T-helper 9 cell (primary cell): ENCODE measurements around the gene LSM4.
"Not testable (repeated sequence)": the region's sequence is repeated elsewhere in the genome, so short reads cannot be mapped to it uniquely, and the experiment has no call there.

Source experiments
- DNase-seq: peaks from one replicate; pipeline ENCODE4 v3.0.0-alpha.2; 2020
- total RNA-seq, 2 donors: gene quantifications; one replicate each; lab custom pipeline; 2026; lab: John Stamatoyannopoulos, UW

Gene LSM4
- total RNA-seq = 39.6 to 52.0 reads per million in 2 donors

DNA sequence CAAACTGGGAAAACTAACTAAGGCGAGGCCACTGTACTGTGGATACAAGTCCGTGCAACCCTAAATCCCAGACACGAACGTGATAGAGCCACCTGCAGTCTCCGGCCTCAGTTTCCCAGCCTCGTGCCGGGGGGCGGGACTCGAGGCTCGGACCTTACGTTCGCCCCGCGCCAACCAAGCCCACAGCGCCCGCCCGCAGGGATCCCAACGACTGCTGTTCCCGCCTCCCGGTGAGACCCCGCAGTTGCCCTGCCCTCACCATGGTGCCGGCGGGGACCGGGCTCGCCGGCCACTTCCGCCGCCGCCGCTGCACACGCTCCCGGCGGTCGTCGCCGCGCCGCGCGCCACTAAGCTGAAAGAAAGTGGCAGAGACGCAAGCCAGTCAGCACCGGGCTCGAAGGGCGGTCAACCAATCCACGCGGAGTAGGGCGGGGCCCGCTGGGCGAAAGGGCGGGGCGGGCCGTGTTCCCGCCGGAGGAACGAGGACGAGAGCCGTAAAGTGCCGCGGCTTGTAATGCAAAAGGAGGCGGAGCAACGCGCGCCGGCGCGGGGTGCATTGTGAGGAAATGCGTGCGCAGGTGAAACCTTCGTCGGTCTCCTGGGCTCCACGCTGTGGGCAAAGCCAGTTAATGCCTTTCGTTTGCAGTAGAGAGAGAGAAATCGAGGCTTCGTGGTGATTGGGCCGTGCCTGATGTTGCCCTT is at the start of gene LSM4:
Gene LSM4 (minus strand): TSS at position 318 of the 702 bp plus-strand sequence. CDS start 56 bp downstream, at position 262.
- DNase-seq = peak; percentile 98

DNA sequence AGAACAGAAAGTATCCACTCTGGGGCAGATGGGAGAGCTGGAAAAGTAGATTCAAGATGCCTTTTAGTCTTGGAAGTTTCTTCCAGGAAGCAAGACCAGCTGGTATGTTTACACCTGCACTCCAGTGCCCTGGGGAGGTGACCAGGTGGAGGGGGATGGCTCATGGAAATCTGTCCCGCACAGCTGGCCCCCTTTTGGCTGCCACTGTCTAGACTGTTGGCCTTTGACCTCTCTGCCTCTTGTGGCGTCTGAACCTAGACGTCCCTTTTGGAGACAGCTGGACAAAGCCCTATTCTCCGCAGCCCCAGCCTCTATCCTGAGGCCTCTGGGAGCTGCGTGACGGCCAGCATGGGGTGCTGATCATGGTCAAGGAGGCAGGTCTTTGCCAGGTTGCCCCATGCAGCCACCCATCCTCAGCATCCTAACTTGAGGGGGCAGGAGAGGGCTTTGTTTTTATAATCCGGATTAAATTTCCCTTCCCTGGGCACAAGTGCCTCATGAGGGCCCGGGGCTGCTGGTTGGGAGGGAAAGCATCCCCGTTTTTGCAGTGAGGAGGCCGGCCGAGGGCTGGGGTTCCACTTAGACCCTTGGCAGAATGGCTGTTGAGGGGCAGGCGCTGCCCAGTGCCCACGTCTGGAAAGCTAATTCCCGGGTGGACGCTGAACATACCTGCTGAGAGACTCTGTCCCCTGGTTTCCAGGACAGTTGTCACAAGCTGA is 45.8 kb upstream of the LSM4 start:
- DNase-seq = no peak

DNA sequence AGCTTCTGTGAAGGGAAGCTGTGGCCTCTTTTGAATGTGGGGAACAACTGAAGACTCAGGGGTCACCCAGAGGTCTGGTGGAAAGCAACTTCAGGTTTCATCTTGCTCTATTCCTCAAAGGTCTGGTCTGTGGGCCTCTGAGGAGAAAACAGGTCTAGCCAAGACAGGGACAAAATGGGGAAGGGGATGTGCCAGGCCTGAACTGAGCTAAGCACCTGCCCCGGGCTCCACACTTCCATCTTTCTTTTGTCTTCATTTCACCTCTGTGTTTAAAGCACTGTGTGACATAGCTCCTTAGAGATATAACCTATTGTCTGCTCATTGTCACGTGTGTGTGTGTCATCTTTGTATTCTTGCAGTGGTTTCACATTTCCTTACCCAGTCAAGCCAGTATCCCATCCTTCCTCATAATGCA is 43.2 kb upstream of the LSM4 start:
- DNase-seq = no peak

DNA sequence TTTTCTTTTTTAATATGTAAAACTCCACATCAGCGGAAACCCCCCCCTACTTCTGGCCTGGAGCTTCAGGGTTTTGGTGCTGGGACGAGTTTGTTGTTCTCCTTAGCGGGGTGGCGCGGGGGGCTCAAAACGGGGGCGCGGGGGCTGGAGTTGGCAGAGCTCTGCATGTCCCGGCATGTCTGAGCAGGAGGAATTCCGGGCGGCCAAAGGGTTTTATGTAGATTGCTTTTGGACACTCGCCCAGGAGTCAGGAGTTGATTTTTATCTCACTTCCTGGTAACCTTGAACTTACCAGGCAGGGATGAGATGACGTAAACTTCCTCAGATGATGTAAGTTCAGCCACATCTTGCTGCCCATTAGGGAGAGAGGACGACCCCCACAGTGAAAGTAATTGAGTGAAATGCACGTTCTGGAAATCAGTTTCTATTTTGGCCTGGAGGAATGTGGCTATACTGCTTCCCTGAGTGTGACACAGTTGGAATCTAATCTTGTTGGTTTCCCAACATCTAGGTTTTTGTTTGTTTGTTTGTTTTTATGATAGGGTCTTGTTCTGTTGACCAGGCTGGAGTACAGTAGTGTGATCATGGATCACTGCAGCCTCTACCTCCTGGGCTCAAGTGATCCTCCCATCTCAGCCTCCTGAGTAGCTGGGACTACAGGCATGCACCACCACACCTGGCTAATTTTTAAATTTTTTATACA is 42.1 kb upstream of the LSM4 start:
- no peak for DNase-seq

DNA sequence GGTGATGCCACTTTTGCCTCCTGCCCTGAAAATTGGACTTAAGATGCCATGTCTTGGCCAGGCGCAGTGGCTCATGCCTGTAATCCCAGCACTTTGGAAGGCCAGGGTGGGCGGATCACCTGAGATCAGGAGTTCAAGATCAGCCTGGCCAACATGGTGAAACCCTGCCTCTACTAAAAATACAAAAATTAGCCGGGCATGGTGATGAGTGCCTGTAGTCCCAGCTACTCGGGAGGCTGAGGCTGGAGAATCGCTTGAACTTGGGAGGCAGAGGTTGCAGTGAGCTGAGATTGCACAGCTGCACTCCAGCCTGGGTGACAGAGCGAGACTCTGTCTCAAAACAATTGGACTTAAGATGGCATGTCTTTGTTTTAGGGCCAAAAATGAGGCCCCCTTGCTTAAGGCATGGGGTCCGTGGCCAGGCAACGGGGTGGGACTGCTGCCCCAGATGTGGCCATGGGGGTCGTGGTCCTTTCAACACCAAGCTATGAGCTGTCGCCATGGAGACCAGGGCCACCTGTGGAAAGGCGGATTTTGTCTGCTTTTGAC is 41.5 kb upstream of the LSM4 start:
- not testable (repeated sequence) for DNase-seq

DNA sequence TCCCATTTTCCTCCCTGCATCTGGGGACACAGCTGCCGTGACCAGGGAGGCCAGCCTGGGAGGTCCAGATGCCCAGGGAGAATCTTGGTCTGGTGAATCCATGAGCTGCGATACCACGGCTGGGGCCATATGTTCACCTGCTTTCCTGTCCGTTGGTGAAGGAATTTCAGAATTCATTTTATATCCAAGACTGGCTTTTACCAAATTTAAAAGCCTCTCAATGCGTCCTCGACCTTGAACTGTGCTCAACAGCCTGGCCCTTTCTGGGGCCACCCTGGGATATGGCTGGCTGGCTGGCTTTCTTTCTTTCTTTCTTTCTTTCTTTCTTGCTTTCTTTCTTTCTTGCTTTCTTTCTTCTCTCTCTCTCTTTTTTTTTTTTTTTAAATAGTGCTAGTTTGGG is 40.9 kb upstream of the LSM4 start:
- DNase-seq = no peak

DNA sequence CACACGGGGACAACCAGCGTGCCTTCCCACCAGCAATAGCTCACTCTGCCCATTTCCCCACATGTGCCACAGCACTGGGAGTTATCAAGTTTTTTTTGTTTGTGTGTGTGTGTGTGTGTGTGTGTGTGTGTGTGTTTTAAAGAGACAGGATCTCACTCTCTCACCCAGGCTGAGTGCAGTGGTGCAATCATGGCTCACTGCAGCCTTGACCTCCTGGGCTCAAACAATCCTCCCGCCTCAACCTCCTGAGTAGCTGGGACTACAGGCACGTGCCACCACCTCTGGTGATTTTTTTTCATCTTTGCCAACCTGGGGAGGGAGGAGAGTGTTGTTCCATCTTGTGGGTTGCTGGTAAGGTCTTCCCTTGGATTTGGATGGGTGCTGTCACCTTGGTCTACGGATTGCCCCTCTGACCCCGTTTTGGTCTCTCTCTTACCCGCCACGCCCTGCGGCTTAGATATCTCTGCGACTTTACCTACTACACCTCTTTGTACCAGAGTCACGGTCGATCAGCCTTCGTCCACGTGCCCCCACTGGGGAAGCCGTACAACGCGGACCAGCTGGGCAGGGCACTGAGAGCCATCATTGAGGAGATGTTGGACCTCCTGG is 40.2 kb upstream of the LSM4 start:
- DNase-seq = no peak

DNA sequence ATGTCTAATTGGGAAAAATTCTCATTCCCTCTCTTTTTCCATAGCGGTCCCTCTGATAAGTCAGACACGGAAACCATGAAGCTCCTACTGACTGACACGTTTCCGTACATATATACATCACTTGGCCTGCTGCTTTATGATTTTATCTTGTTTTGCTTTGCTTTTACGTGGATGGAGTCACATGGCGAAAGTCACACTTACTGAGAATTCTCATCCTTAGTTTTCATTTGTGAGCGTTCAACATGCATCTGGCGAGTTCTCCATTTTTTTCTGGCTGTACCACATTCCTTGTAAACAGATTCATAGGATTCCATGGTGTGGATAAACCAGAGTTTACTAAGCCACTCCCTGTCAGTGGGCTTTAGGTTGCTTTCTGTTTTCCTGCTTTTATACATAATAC is 38.8 kb upstream of the LSM4 start:
- DNase-seq = no peak

DNA sequence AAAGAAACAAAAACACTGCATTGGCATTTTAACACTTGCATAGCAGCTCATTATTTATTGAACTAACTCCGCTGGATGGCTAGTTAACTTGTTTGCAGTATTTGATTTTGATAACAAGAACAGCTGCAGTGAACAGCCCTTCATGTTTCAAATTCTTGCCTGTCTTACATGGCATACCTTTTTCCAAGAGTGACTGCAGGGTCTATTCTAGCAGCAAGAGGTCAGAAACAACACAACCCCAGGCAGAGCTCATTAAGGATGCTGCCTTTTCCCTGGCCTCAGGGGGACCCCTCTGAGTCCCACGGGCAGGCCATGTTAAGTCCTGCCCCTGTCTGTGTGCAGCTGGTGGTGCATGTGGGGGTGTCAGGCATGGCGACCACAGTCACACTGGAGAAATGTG is 34.2 kb upstream of the LSM4 start:
- DNase-seq = no peak

DNA sequence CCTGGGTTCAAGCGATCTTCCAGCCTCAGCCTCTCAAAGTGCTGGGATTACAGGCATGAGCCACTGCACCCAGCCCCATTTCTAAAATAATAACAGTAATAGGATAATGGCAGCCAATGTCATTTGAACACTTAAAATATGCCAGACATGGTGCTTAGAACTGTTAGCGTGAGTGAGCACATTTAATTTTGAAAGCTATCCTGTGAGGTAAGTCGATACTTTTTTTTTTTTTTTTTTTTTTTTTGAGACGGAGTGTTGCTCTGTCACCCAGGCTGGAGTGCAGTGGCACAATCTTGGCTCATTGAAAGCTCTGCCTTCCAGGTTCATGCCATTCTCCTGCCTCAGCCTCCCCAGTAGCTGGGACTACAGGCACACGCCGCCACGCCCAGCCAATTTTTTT is 31.9 kb upstream of the LSM4 start:
- not testable (repeated sequence) for DNase-seq

DNA sequence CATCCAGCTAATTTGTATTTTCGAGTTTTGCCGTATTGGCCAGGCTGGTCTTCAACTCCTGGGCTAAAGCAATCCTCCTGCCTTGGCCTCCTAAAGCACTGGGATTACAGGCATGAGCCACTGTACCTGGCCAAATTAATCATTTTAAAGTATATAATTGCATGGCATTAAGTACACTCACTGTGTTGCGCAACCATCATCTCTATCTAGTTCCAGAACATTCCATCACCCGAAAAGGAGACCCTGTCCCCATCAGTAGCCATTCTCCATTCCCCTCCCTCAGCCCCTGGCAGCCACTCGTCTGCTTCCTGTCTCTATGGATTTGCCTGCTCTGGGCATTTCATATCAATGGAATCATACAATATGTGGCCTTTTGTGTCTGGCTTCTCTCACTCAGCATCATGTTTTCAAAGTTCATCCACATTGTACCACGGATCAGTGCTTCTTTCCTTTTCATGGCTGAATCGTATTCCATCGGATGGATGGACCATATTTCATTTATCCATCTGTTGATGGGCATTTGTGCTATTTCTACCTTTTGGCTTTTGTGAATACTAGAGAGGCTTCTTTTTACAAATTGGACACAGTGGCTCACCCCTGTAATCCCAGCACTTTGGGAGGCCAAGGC is 30.6 kb upstream of the LSM4 start:
- no peak for DNase-seq

DNA sequence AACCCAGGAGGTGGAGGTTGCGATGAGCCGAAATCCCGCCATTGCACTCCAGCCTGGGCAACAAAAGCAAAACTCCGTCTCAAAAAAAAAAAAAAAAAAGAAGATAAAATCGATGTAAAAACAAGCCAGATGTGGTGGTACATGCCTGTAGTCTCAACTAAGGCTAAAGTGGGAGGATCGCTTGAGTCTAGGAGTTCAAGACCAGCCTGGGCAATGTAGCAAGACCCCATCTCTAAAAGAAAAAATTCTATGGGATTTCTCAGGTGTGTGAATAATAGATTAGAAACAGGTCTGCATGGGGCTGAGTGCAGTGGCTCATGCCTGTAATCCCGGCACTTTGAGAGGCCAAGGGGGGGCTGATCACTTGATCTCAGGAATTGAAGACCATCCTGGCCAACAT is 28.7 kb upstream of the LSM4 start:
- DNase-seq = no peak

DNA sequence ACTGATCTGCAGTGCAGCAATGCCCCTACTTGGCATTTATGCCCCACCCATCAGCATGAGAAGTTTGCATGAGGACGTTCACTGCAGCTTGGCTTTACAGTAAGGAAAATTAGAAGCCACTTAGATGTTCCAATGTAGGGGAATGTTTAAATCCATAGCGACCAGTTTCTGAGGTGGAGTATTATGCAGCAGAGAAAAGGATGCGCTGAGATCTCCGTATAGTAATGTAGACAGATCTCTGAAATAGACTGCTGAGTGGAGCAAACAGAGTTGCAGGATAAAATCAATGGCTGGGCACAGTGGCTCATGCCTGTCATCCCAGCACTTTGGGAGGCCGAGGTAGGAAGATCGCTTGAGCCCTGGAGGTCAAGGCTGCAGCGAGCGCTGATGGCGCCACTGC is 27.6 kb upstream of the LSM4 start:
- no peak for DNase-seq

DNA sequence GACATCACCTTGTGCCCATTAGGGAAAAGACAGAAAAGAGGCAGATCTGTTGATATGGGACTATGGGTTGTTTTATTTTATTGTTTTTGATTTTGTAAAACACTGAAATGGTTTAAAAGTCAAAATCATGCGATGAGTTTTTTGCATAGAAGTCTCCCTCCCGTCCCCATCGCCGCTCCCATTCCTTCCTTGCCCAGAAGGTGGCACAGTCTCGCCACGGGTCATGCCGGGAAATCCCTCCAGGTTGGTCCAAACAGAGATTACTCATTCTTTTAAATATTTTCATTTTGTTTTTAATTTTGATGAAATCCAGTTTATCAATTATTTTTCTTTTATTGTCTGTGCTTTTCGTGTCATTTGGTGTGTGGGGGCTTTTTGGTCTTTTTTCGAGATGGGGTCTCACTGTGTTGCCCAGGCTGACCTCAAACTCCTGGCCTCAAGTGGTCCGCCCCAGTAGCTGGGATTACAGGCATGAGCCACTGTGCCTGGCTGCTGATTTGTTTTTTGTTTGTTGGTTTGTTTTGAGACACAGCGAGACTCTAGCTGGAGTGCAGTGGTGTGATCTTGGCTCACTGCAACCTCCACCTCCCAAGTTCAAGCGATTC is 26.8 kb upstream of the LSM4 start:
- DNase-seq = no peak

DNA sequence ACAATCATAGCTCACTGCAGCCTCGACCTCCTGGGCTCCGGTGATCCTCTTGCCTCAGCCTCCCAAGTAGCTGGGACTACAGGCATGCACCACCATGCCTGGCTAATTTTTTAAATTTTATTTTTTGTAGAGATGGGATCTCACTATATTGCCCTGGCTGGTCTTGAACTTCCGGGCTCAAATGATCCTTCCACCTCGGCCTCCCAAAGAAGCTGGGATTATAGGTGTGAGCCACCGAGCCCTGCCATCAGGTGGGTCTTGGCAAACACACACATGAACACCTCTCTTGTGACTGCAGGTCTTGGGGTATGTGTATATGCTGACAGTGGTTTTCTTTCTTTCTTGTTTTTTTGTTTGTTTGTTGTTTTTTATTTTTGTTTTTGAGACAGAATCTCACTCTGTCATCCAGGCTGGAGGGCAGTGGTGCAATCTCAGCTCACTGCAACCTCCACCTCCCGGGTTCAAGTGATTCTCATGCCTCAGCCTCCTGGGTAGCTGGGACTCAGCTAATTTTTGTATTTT is 26.0 kb upstream of the LSM4 start:
- DNase-seq = not testable (repeated sequence)

DNA sequence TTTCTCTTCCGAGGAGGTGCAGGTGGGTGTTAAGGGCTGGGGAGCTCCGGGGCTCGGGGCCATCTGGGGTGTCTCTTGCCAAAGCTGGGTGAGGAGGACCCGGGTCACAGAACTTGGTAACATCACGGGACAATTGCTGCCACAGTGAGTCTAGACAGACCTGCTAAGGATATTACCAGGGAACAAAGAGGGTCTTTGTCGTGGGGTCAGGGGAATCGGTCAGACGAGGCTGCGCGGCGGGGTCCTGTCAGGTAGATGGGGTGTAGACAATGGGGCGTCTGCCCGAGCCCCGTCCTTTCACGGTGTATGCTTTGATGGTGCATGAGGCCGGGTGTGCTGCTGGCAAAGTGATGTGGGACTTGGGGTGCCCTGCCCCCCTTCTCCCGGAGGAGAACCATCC is 25.3 kb upstream of the LSM4 start:
- DNase-seq = no peak

DNA sequence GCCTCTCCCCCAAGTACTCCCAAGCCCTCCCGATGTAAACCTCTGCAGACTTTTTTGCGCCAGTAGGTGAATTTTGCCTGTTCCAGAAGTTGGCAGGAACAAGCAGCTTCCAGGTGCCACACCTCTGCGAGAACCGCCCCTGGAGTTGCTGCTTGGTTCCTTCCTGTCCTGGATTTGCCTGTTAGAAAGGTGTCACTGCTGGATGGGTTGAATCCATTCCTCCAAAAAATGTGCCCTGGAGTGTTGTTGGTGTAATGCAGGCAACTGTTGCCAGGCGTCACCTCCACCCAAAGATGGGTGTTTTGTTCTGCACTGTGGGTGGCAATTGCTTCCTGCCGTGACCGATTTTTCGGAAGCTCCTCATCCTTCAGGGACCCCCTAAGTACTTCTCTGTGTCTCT is 23.2 kb upstream of the LSM4 start:
- no peak for DNase-seq

DNA sequence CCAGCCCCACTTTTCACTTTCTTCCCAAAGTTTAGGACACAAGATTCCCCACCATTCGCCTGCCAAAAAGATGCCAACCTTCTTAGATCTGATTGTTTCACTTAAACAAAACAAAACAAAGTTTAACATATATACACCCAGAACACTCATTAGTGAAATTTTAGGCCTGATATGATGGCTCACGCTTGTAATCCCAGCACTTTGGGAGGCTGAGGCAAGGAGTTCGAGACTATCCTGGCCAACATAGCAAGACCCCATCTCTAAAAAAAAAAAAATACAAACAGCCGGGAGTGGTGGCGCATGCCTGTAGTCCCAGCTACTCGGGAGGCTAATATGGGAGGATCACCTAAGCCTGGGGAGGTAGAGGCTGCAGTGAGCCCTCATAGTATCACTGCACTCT is 22.4 kb upstream of the LSM4 start:
- DNase-seq = no peak

DNA sequence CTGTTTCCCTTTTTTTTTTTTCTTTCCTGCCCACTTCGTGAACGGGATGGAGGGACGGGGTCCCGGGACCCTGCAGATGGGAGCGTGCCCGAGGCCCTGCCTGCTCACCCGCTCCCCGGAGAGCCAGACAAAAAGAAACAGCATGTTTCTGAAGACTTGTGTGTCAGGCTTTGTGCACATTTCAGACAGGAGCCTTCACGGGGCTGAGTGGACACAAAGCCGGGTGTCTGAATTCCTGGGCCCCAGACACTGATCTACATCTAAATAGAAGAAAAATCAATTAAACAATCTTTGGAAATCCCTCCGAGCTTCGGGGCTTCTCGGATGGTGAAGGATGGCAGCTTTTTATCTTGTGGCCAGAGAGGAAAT is 21.7 kb upstream of the LSM4 start:
- no peak for DNase-seq

DNA sequence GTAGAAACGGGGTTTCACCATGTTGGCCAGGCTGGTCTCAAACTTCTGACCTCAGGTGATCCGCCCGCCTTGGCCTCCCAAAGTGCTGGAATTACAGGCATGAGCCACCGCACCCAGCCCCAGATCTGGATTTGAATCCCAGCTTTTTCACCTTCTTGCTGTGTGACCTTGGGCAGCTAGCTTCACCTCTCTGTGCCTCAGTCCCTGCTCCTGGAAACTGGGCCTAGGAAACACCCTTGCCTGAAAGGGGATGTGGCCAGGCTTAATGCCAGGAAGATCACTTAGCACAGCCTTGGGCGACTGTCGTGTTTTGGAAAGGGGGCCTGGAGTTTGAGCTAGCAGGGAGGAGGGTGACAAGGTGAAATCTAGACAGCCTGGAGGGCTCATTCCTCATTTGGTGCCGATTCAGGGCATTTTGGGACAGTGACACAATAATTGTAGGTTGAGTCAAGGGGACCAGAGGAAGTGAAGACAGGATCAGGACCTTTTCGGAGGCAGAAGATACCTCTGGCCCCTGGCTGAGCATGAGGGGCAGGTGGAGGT is 19.3 kb upstream of the LSM4 start:
- no peak for DNase-seq

DNA sequence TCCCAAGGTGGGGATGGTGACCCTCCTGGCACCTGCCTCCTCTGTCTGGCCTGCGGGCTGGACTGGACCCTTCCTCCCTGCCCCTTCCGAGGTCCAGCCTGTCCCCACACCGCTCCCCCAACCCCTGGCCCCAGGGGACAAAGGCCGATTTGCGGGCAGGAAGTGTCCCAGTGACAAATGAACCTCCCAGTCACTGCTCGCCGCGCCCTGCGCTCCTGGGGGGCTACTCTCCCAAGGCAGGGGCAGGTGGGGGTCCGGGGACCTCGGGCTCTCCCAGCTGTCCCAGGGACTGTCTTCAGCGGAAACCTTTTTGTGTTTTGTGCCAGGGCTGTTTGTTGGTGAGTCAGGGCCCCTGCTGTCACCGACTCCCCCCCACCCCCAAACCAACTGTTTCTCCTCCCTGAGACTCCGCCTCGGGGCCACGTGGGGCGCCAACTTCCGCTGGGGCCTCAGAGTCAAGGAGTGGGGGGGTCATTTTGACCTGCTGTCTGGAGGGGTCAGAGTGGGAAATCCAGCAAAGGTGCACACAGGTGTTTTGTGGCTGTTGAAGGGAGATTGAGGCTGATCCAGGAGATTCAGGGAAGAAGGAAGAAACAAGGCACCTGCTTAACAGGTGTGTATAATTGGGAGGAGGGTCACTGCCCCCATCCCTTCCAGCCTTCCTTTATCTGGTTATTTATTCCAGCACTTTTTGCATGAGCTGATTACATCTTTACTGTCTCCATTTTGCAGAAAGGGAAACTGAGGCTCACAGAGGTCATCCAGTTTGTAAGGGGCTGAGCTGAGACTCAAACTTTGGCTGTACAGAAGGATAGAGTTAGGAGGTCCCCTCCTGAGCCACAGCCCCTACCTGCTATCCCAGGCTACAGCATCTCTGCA is 18.4 kb upstream of the LSM4 start:
- DNase-seq = peak; percentile 34
